Femur (tissue), 1 donor: ENCODE measurements around the gene TLX1.

ENCODE experiments used
- DNase-seq: peaks from one replicate; pipeline ENCODE4 v3.0.0-alpha.2; 2017

TLX1 gene

DNA sequence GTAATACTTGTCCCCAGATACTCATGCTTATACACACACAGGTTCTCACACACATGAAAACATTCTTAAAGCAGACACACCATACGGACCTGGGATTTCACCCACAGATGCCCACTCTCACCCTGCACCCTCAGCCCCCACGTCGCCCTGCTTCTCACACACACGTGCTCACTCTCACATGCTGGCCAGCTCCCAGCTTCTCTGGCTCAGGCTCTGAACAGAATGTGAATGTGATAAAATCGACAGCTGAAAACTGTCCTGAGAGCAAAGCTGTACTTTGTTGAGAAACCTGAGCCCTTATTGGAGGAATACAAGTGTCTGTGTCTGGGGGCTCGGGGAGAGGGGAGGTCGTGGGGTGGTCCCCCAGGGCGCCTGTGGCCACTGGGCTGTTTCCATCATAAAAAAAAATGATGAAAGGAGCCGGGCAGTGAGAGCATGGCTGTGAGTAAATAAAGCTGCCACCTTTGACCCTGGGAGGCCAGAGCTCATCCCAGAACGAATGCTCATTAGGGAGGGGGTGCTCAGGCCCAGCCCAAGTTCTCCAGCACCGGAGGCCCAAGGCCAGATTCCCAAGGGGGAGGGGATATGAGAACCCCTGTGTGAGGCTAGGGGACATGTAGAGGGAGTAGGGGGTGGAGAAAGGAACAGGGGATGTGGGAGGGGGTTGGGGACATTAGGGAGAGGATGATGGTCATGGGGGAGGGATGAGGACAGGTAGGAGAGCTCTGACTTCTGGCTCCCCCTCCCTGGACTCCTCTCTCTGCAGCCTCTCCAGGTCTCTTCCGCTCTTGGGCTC, 18.1 kb upstream of the TLX1 start:
- DNase-seq: no peak

GRCh38 chr10:101113890-101114403, 17.2 kb upstream of the TLX1 start:
- no peak for DNase-seq

GRCh38 chr10:101114646-101115045, 16.5 kb upstream of the TLX1 start:
- DNase-seq: no peak

DNA sequence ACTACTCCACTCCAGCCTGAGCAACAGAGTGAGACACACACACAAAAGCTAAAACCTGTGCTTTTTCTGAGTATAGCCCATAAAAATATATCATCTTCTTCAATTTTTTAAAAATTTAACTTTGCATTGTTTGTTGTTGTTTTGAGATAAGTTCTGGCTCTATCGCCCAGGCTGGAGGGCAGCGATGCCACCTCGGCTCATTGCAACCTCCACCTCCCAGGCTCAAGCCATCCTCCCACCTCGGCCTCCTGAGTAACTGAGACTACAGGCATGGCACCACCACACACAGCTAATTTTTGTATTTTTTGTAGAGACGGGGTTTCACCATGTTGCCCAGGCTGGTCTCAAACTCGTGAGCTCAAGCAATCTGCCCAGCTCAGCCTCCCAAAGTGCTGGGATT, 14.3 kb upstream of the TLX1 start:
- DNase-seq: no peak

DNA sequence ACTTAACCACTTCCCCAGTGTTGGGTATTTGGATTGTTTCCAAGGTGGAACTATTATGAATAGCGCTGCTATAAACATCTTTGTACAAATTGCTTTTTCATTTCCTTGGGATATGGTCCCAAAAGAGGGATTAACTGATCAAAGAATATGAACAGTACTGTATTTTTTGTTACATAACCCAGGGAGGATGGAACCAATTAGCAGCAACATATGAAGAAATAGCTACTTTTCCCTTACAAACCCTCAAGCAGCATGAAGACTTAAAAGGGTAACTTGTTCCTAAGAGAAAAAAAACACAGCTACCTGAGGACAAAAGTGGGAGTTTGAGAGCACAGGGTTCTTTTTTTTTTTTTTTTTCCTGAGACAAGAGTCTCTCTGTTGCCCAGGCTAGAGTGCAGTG, 13.1 kb upstream of the TLX1 start:
- DNase-seq: no peak

- no peak for DNase-seq
These were observed 10.6 kb upstream of the TLX1 start for GRCh38 chr10:101120520-101120883.

DNA sequence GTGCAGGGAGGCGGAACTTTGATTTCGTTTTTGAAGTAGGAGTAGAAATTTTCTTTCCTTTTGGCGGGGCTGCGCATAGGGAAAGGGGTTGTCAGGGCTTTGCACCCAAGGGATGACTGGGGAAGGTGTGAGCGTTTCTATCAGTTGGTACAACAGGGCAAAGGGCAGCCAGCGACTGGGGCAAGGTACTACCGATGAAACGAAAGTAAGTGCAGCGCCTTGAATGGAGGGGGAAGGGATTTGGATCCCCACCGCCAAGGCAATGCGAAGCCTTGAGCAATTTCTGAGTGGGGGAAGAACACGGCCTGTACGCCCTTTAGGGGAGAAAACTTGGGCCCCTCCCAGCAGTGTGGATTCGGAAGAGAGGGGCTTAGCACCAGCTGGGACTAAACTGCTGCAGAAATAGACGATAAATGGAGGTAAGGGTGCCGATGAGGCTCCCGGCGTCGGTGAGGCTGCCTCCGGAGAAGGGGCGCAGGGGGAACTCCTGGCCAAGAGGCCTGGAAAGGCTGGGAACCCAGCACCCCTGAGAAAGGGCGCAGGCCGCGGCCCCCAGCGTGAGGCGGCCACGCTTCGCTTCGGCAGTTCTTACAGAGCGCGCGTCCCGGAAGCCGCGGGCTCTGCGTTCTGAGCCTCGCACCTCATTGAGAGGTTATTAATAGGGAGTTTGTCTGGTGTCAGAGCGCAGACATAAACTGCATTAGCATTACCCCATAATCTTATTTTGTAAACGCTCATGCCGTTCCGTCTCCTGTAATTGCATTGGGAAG, 10.0 kb upstream of the TLX1 start:
- DNase-seq: no peak

DNA sequence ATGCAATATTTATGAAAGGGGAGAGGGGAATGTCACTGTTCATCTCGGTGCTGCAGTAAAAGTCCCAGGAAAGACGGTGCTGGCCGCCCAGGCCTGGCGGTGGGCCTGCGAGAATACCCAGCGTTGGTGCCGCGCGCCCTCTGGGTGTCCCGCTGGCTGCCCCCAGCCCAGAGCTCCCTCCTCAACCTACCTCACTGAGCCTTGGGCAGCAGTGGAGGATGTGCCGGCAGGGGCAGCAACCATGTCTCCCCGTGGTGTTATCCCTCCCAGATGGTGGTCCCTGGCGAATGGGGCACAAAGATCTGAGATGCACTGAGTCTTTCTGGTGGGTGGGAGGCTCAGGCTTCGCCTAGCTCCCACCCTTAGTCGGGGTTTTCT, 9.5 kb upstream of the TLX1 start:
- no peak for DNase-seq

GRCh38 chr10:101122270-101123084, 8.6 kb upstream of the TLX1 start:
- DNase-seq: no peak

DNA sequence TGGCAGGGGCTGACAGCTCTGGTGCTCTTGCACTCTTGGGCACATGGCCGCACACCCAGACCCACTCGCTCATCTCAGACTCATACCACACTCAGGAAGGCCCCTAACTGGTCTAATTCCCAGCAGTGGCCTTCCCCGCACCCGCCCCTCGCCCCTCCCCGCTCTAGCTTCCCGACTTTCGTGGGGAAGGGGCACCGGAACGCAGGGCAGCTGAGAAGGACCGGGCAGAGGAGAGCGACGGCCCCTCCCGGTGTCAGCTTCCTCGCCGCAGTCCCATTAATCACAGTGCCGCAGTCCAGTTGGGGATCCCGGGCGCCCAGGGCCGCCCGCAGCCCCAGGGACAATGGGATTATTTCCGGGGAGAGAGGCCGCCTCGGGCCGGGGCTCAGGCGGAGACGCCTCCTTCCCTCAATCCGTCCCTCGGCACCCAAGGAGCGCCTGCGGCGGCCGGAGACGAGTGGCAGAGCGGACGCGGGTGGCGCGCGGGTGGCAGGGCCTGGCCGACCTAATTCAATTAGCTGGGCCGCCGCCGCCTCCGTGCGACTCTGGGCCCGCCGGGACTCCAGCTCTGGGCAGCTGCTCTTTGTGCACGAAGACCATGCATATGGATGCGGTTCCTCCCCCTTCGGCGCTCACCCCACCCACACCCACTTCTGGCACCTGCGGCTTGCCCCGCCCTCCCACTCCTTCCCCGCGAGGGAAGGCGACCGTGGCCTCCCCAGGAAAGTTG, 7.8 kb upstream of the TLX1 start:
- no peak for DNase-seq

DNA sequence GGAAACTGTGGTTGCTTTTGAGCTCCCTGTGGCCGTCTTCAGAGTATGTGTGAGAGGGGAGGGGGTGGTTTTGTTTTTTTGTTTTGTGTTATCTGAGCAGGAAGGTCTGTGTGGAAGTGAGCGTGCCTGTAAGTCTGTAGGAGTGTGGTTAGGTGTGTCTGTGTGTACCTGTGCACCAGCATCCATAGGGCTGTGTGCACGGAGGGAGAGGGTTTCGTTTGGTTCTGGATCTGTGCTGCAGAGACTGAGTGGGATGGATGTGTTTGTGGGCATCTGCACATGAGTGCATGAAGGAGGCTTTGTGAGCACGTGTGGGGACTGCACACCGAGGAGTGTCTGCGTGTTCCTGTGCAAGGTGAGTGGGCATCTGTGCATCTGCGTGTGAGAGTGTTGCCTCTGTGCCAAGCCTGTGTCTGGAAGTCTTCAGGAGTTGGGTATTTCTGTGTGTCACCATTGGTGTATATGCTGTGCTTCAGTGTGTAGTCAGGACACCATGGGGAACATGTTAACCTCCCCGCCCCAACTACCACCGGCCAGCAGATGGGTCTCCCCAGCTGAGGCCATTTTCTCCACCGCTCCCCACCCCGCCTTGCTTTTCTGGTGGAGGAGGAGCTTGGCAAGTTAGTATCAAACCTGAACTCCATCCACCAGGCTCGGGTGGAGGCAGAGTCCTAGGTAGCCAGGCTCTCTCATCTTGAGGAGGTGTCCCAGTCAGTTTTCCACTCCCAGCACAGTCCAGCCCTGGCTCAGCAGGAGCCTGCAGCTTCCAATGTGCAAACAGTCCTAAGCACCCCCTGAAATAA, 7.1 kb upstream of the TLX1 start:
- no peak for DNase-seq

GRCh38 chr10:101124933-101125332, 6.2 kb upstream of the TLX1 start:
- DNase-seq: no peak

GRCh38 chr10:101126684-101127628, 4.1 kb upstream of the TLX1 start:
- DNase-seq: no peak

DNA sequence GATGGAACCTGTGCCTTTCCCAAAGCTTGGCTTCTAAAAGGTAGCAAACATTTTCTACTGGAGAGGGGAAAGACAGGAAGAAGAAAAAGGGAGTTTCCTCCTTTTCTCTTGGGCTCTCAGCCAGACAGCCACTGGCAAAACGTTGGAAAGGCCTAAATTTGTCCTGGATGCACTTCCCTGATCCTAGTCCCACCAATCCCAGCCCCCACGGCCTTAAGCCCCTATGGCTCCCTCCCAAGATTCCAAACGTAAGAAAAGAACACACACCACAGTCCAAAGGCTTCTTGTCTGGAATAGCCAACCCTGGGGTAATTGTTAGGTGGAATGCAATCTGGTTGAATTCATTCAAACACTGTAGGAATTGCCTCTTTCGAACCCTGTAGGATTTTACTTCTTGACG, 959 bp upstream of the TLX1 start:
- no peak for DNase-seq

- no peak for DNase-seq
These were observed 999 bp downstream of the TLX1 start for GRCh38 chr10:101131962-101132635.

DNA sequence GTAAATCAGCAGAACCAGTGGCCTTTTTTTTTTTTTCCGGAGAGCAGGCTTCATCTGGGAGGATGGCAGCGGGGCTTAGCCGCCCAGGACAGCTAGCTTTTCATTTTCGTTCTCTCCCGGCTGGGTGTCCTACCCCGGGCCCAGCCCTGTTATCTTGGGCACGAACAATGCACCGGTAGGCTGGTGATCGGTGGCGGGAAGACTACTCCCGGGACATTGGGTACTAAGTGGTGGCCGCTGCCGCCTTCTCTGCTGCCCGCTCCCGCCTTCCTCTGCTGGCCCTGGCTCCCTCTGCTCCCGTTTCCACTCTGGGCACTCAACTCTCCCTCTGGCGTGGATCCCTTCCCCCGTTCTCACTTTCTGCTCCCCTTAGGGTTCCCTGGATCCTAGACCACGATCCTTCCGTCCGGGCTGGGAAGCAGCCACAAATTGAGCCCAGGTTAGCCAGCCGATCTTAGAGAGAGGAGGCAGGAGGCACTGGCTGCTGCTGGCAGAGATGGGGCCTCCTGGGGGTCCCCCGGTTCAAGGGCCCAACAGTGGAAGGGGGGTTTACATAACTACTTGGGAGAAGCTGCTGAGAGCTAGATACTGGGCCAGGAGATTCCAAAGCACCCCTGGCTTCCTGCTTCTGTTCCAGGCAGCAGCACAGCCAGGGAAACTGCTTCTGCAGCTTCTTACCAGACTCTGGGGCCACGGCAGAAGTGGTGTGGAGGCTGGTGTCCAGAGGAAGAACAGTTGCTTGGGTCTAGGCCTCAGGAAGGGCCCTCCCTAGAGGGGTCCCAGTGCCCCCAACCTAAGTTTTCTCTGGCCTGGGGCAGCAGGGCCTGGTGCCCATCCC, 1.8 kb downstream of the TLX1 start:
- DNase-seq: no peak

DNA sequence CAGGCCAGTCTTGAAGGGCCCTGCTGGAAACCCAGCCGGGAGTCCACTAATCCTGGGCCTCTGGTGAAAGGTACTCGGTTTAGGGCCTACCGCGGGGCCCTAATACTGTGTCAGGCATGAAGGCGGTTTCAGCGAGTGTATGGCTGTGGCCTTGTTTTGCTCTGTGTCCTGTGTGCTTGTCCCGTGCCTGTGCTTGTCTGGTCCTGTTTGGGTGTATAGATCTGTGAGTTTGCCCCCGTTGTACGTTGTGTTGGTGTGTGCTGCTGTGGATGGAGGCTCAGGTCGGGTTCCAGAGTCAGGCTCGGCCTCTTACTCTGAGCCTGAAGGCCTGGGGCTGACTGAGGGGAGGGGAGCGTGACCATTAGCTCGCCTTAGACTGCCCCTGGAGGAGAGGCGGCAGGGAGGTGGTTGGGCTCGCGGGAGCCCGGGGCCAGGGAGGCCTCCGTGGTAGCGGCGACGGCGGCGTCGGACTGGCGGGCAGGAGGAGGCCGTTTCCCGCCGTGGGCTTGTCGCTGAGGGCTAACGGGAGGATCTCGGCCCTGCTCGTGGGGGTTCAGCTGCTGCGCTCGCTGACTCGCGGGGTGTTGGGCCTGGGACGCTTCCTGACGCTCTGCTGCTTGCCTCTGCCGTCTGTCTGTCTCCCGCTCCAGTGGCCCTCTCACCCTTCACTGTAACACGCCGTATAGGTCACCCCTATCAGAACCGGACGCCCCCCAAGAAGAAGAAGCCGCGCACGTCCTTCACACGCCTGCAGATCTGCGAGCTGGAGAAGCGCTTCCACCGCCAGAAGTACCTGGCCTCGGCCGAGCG, 2.6 kb downstream of the TLX1 start:
- no peak for DNase-seq
